ENCODE data around the gene IQCB1.
"Not testable (repeated sequence)": the region's sequence is repeated elsewhere in the genome, so short reads cannot be mapped to it uniquely, and the experiment has no call there.

Gene IQCB1

GRCh38 chr3:121834671-121835464 lies at the start of gene IQCB1, which contains the start of gene EAF2:
Gene IQCB1 (minus strand): TSS chr3:121835060. CDS start chr3:121828960, 6,100 bp downstream.
Gene EAF2 (plus strand): TSS chr3:121835209. CDS start chr3:121835286, 77 bp downstream.
- DNase-seq, result peak; percentile 96

GRCh38 chr3:121883507-121883906 lies 48.6 kb upstream of the IQCB1 start:
- no peak for DNase-seq

GRCh38 chr3:121878411-121878810 lies 43.6 kb upstream of the IQCB1 start:
- DNase-seq, result no peak

- DNase-seq, result no peak
Observed at GRCh38 chr3:121871430-121871829, 36.6 kb upstream of the IQCB1 start.

GRCh38 chr3:121870717-121871116 lies 35.9 kb upstream of the IQCB1 start:
- DNase-seq, result no peak

GRCh38 chr3:121869736-121870135 lies 34.9 kb upstream of the IQCB1 start:
- no peak for DNase-seq

GRCh38 chr3:121863801-121864200 lies 28.9 kb upstream of the IQCB1 start:
- DNase-seq, result no peak

GRCh38 chr3:121863247-121863646 lies 28.4 kb upstream of the IQCB1 start:
- DNase-seq, result not testable (repeated sequence)

GRCh38 chr3:121857778-121858177 lies 22.9 kb upstream of the IQCB1 start:
- DNase-seq, result not testable (repeated sequence)

GRCh38 chr3:121855555-121855954 lies 20.7 kb upstream of the IQCB1 start:
- DNase-seq, result no peak

- no peak for DNase-seq
Observed at GRCh38 chr3:121852256-121852655, 17.4 kb upstream of the IQCB1 start.

- no peak for DNase-seq
Observed at GRCh38 chr3:121844892-121845291, 10.0 kb upstream of the IQCB1 start.

- DNase-seq, result no peak
Observed at GRCh38 chr3:121839962-121840361, 5.1 kb upstream of the IQCB1 start.

GRCh38 chr3:121836481-121836880 lies 1.6 kb upstream of the IQCB1 start:
- no peak for DNase-seq

- DNase-seq, result no peak
Observed at GRCh38 chr3:121836064-121836463, 1.2 kb upstream of the IQCB1 start.

GRCh38 chr3:121835465-121835801 lies 573 bp upstream of the IQCB1 start:
- DNase-seq, result no peak

GRCh38 chr3:121834157-121834670 lies 646 bp downstream of the IQCB1 start:
- DNase-seq, result no peak

- no peak for DNase-seq
Observed at GRCh38 chr3:121822973-121823372, 11.9 kb downstream of the IQCB1 start.

- no peak for DNase-seq
Observed at GRCh38 chr3:121821421-121822199, 13.2 kb downstream of the IQCB1 start.

- no peak for DNase-seq
Observed at GRCh38 chr3:121819236-121819635, 15.6 kb downstream of the IQCB1 start.

GRCh38 chr3:121818578-121818977 lies 16.3 kb downstream of the IQCB1 start:
- DNase-seq, result no peak

- no peak for DNase-seq
Observed at GRCh38 chr3:121817753-121818152, 17.1 kb downstream of the IQCB1 start.

- DNase-seq, result no peak
Observed at GRCh38 chr3:121809249-121809648, 25.6 kb downstream of the IQCB1 start.

- DNase-seq, result no peak
Observed at GRCh38 chr3:121803771-121804320, 31.0 kb downstream of the IQCB1 start.

Measured in CD4-positive, alpha-beta T cell treated with Interleukin-15 for 1 hour (primary cell).